Uterus (tissue), 2 donors: ENCODE data around the gene KCNJ16.

ENCODE experiments used
- POLR2A ChIP-seq, 2 donors: fragments of 450-650 bp; IDR thresholded peaks; one replicate each; pipeline ENCODE4 v1.6.1; 2016; ENCODE audit warnings: antibody characterized with exemption in 2 of 2, mild to moderate bottlenecking in 1 of 2, moderate library complexity in 1 of 2
- TF ChIP-seq, protein P1 (sequence below), 4 experiments: fragments of 200-600 bp in 2 of 4; fragments of 450-650 bp in 2 of 4; sonication (generic) in 2 of 4; IDR thresholded peaks; one replicate each; pipeline ENCODE4 v1.5.1; 2016 to 2019; ENCODE audit warnings: antibody characterized with exemption in 4 of 4, mild to moderate bottlenecking in 2 of 4, moderate library complexity in 1 of 4

DNA sequence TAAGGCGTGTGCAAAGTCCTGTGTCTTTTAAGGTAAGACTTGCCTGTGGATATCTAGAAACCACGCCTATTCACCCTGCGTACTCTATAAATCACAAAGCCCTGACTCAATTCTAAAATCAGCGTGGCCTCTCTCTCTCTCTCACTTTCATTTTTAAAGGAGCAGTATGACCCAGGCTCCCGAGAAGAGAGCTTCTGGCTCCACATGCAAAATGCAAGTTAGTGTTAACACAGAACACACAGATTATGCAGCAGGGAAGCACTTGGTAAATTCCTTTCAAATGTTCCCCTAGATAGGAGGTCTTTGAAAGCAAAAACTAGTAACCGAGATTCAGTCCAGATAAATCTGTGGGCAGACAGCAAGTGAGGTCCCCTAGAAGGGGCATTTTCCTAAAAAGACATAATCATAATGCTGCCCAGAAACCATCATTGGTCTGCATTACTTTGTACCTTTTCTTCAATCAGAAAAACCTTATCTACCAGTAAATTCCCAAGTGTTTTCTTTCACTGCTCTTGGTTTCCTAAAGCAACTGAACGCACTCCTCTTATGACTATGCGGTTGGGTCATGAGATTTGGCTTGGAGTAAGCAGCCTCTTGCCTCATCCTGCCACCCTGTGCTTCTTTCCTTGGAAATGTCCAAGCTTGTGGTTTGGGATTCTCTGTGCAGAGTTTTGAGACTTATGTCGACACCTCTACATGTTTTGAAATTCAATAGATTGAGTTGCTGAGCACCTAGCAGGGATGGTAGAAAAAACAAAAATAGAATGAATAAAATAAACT lies 62.6 kb downstream of the KCNJ16 start:
- TF ChIP-seq POLR2A (IDR thresholded peaks at IDR 0.05) = no peak
- TF ChIP-seq, protein P1, sequence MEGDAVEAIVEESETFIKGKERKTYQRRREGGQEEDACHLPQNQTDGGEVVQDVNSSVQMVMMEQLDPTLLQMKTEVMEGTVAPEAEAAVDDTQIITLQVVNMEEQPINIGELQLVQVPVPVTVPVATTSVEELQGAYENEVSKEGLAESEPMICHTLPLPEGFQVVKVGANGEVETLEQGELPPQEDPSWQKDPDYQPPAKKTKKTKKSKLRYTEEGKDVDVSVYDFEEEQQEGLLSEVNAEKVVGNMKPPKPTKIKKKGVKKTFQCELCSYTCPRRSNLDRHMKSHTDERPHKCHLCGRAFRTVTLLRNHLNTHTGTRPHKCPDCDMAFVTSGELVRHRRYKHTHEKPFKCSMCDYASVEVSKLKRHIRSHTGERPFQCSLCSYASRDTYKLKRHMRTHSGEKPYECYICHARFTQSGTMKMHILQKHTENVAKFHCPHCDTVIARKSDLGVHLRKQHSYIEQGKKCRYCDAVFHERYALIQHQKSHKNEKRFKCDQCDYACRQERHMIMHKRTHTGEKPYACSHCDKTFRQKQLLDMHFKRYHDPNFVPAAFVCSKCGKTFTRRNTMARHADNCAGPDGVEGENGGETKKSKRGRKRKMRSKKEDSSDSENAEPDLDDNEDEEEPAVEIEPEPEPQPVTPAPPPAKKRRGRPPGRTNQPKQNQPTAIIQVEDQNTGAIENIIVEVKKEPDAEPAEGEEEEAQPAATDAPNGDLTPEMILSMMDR (IDR thresholded peaks at IDR 0.05) = no peak
